ENCODE measurements around the gene BCL2. TPM values are rescaled to one million over a fixed set of nuclear protein-coding genes. Genes with fewer than 3 reads are reported as not detected.
A peak's percentile ranks its signal among the peaks of the same experiment; 100 is the strongest.

The BCL2 gene
- total RNA-seq, 4 donors from 2014 or later = 14.3 to 34.8 (median 23.5) TPM

GRCh38 chr18:63356272-63356896, 36.8 kb upstream of the BCL2 start:
- no peaks in the 10 kb centered on the region for H3K4me1 ChIP-seq
- TF ChIP-seq POLR2AphosphoS5 (IDR thresholded peaks at IDR 0.05) (no peak), CTCF (IDR thresholded peaks at IDR 0.05) (no peak), POLR2A (IDR thresholded peaks at IDR 0.05) (no peak), EP300 (IDR thresholded peaks at IDR 0.05; ENCODE audit: low read depth) (no peak)
- no peaks in the 10 kb centered on the region for H3K9me3 ChIP-seq
- 87 to 95% methylated on average over 4 to 7 of the region's 7 CpGs for WGBS, 2 donors (ENCODE audit: low coverage in 1 of 2)
- H3K4me3 ChIP-seq = no peak overlapping the region
- H3K27me3 ChIP-seq = no peaks in the 10 kb centered on the region
- H3K36me3 ChIP-seq = peaks cover 0 to 64% (median 28%) of the 10 kb centered on the region in 4 donors
- in situ Hi-C loops (cut with MboI; ENCODE audit: low pct_ligation_motif_present in 1 of 4, low pct_unique_long_range_greater_than_20kb in 1 of 4, low sequenced_read_pairs in 3 of 4) (no loop called here), intact Hi-C loops (cut with DNase I; ENCODE audit: low total_unique reads) (no loop called here)
- no peak for DNase-seq
- no peak overlapping the region for H3K27ac ChIP-seq

GRCh38 chr18:63350230-63350629, 30.7 kb upstream of the BCL2 start:
- no peaks in the 10 kb centered on the region for H3K27me3 ChIP-seq
- no peaks in the 10 kb centered on the region for H3K9me3 ChIP-seq
- H3K4me1 ChIP-seq = peaks cover 0 to 5% (median 2%) of the 10 kb centered on the region in 4 donors
- TF ChIP-seq POLR2AphosphoS5 (IDR thresholded peaks at IDR 0.05) (no peak), POLR2A (IDR thresholded peaks at IDR 0.05) (no peak), EP300 (IDR thresholded peaks at IDR 0.05; ENCODE audit: low read depth) (no peak)
- DNase-seq = no peak
- in situ Hi-C loops (cut with MboI; ENCODE audit: low pct_ligation_motif_present in 1 of 4, low pct_unique_long_range_greater_than_20kb in 1 of 4, low sequenced_read_pairs in 3 of 4) = no loop called here
- peaks cover 0 to 72% (median 35%) of the 10 kb centered on the region in 4 donors for H3K36me3 ChIP-seq
- 47 to 50% methylated on average over 2 of the region's 2 CpGs for WGBS, 2 donors (ENCODE audit: low coverage in 1 of 2)
- no peak overlapping the region for H3K4me3 ChIP-seq
- H3K27ac ChIP-seq = no peak overlapping the region
- intact Hi-C loops (cut with DNase I; ENCODE audit: low total_unique reads) = no loop called here

GRCh38 chr18:63348508-63349136, 29.1 kb upstream of the BCL2 start:
- DNase-seq = no peak
- 63 to 92% methylated on average over 1 to 7 of the region's 7 CpGs for WGBS, 2 donors (ENCODE audit: low coverage in 1 of 2)
- TF ChIP-seq POLR2A (IDR thresholded peaks at IDR 0.05) (no peak), POLR2AphosphoS5 (IDR thresholded peaks at IDR 0.05) (no peak), EP300 (IDR thresholded peaks at IDR 0.05; ENCODE audit: low read depth) (no peak)
- in situ Hi-C loops (cut with MboI; ENCODE audit: low pct_ligation_motif_present in 1 of 4, low pct_unique_long_range_greater_than_20kb in 1 of 4, low sequenced_read_pairs in 3 of 4) = loop anchor here (10.0 to 25.0 kb wide), 3 partner anchors 86 to 636 kb away; partner anchors contain the start of gene PHLPP1 (in 1 of the 4)
- Histone ChIP-seq H3K27ac (no peak overlapping the region), H3K4me1 (peaks cover 0 to 13% (median 5%) of the 10 kb centered on the region in 4 donors), H3K9me3 (no peaks in the 10 kb centered on the region), H3K27me3 (no peaks in the 10 kb centered on the region), H3K36me3 (peaks cover 0 to 63% (median 31%) of the 10 kb centered on the region in 4 donors), H3K4me3 (no peak overlapping the region)
- intact Hi-C loops (cut with DNase I; ENCODE audit: low total_unique reads) = no loop called here

GRCh38 chr18:63346480-63347183, 27.1 kb upstream of the BCL2 start:
- Histone ChIP-seq H3K36me3 (peaks cover 0 to 61% (median 28%) of the 10 kb centered on the region in 4 donors), H3K27me3 (no peaks in the 10 kb centered on the region), H3K4me3 (no peak overlapping the region), H3K9me3 (no peaks in the 10 kb centered on the region), H3K4me1 (peaks cover 0 to 13% (median 5%) of the 10 kb centered on the region in 4 donors), H3K27ac (peak overlapping the region in 3 of 4 donors; percentile 22 to 51 (median 49))
- in situ Hi-C loops (cut with MboI; ENCODE audit: low pct_ligation_motif_present in 1 of 4, low pct_unique_long_range_greater_than_20kb in 1 of 4, low sequenced_read_pairs in 3 of 4) (loop anchor here (10.0 to 25.0 kb wide), 3 partner anchors 88 to 634 kb away; partner anchors contain the start of gene PHLPP1 (in 1 of the 4)), intact Hi-C loops (cut with DNase I; ENCODE audit: low total_unique reads) (no loop called here)
- TF ChIP-seq POLR2A (IDR thresholded peaks at IDR 0.05) = no peak
- TF ChIP-seq POLR2AphosphoS5 (IDR thresholded peaks at IDR 0.05) = no peak
- TF ChIP-seq EP300 (IDR thresholded peaks at IDR 0.05; ENCODE audit: low read depth) = no peak
- WGBS, 2 donors (ENCODE audit: low coverage in 1 of 2) = 86 to 100% methylated on average over 1 to 7 of the region's 7 CpGs
- no peak for DNase-seq

- H3K4me1 ChIP-seq = peaks cover 0 to 13% (median 5%) of the 10 kb centered on the region in 4 donors
- no peaks in the 10 kb centered on the region for H3K9me3 ChIP-seq
- no peak overlapping the region for H3K4me3 ChIP-seq
- WGBS, 2 donors (ENCODE audit: low coverage in 1 of 2) = 53 to 60% methylated on average over 1 to 7 of the region's 7 CpGs
- peaks cover 0 to 61% (median 25%) of the 10 kb centered on the region in 4 donors for H3K36me3 ChIP-seq
- H3K27me3 ChIP-seq = no peaks in the 10 kb centered on the region
- intact Hi-C loops (cut with DNase I; ENCODE audit: low total_unique reads) = no loop called here
- peak overlapping the region in 3 of 4 donors; percentile 22 to 51 (median 49) for H3K27ac ChIP-seq
- TF ChIP-seq CTCF (IDR thresholded peaks at IDR 0.05) (no peak), POLR2A (IDR thresholded peaks at IDR 0.05) (no peak), POLR2AphosphoS5 (IDR thresholded peaks at IDR 0.05) (no peak), EP300 (IDR thresholded peaks at IDR 0.05; ENCODE audit: low read depth) (no peak)
- in situ Hi-C loops (cut with MboI; ENCODE audit: low pct_ligation_motif_present in 1 of 4, low pct_unique_long_range_greater_than_20kb in 1 of 4, low sequenced_read_pairs in 3 of 4) = loop anchor here (10.0 to 25.0 kb wide), 3 partner anchors 89 to 634 kb away; partner anchors contain the start of gene PHLPP1 (in 1 of the 4)
- no peak for DNase-seq
Observed at GRCh38 chr18:63346031-63346430, 26.5 kb upstream of the BCL2 start.

Measured in transverse colon (tissue), 4 donors.